Measurements from ENCODE around the gene EXOC3L1.

The EXOC3L1 gene

DNA sequence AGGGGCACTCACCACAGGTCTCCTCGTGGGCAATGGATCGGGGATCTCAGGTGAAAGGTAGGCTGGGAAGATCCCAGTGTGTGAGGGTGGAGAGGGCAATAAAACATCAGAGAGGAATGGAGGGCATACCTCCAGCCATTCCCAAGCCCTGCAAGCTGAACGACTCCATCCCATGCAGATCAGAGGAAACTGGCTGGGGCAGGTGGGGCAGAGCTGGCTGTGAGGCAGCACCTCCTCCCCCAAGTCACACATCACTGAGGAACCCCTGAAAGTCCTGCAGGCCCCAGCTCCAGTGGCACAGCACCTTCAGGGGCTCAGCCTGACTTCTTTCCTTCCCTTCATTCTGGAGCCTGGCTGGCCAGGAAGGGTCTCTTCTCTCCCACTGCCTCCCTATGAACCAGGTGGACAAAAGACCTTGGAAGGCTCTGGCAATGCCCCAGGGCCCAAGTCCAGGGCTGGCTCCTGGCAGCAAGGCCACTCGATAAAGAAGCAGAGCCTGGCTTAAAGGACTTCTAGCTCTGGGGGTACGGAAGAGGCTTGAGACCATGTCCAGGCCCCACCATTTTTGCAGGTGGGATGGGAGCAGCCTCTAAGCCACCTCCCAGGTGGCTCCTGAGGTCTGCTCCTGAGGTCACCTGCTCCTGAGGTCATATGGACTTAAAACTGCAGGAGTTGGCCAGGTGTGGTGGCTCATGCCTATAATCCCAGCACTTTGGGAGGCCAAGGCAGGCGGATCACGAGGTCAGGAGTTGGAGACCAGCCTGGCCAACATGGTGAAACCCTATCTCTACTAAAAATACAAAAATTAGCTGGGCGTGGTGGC lies 23.5 kb upstream of the EXOC3L1 start:
- no peak for DNase-seq

DNA sequence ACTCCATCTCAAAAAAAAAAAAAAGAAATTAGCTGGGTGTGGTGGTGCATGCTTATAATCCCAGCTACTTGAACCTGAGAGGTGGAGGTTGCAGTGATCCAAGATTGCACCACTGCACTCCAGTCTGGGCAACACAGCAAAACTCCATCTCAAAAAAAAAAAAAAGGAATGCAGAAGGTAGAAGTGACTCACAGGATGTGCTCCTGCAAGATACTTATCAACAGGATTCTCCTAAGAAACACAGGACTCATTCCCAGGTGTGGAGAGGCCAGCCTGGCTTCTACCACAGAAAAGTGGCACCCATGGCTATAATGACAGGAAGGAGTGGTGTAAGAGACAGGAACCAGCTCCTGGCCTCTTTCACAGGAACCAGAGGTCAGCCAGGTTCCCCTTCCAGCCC lies 22.8 kb upstream of the EXOC3L1 start:
- no peak for DNase-seq

DNA sequence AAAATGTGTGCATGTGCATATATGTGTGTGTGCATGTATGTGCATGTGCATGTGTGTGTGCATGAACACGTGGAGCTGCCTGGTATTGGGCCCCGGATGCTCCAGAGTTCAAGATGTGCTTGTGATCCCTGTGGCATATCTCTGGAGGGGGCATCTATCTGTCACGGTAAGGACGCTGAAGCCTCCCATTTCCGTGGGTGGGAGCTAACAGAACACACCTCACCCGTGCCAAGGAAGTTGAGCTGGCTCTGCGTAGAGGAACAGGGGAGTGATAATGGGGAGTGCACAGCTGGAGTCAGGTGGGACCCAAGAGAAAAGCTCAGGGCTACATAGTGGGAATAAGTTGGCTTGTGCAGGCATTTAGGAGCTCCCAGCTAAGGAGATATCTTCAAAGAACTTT lies 21.7 kb upstream of the EXOC3L1 start:
- no peak for DNase-seq

DNA sequence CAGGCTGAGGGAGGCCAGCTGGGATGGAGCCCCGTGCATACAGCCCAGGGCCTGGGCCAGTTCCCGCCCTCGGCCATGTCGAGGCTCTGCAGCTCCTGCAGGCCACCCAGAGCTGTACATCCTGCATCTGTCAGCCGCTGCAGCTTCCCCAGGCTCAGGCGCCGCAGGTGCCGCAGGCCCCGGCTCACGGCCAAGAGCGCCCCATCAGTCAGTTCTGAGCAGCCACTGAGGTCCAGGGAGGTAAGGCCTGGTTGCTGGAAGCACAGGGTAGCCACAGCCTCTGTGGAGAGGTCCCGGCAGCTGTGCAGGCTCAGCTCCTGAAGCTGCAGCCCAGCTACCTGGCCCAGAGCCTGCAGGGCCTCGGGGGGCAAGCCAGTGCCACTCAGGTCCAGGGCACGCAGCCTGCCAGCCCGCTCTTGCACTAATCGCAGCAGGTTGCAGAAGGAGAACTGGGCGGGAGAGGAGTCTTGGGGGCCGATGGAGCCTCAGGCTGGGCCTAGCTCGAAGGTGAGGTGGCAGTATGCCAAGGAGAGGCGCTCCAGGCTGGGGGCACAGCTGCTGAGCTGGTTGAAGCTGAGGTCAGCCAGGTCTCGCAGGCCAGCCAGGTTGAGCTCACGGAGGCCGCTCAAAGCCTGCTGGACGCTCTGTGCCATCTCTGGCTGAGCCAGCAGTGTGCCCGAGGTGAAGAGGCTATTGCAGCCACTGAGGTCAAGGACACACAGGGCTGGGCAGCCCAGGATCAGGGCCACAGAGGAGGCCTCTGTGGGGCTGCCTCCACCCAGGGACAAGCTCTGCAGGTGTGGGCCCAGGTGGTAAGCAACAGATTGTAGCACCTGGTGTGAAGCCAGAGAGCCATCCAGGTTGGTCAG lies 20.4 kb upstream of the EXOC3L1 start:
- no peak for DNase-seq

DNA sequence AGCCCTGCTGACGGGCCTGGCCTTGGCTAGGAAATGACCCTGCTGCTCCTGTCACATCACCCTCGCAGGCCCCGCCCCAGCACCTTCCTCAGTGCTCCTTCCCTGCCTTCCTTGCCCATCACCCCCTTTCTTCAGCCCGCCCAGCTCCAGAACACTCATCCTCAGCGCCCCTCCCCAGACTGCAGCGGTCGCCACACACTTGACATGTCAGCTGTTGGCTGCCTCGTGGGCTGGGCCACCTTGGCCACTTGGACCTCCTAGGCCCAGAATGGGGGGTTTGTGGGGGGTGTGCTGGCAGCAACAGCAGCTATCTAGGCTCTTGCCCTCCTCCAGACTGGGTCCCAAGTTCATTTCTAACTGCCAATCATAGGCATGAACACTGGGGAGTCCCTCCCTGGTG lies 19.6 kb upstream of the EXOC3L1 start:
- DNase-seq: no peak

DNA sequence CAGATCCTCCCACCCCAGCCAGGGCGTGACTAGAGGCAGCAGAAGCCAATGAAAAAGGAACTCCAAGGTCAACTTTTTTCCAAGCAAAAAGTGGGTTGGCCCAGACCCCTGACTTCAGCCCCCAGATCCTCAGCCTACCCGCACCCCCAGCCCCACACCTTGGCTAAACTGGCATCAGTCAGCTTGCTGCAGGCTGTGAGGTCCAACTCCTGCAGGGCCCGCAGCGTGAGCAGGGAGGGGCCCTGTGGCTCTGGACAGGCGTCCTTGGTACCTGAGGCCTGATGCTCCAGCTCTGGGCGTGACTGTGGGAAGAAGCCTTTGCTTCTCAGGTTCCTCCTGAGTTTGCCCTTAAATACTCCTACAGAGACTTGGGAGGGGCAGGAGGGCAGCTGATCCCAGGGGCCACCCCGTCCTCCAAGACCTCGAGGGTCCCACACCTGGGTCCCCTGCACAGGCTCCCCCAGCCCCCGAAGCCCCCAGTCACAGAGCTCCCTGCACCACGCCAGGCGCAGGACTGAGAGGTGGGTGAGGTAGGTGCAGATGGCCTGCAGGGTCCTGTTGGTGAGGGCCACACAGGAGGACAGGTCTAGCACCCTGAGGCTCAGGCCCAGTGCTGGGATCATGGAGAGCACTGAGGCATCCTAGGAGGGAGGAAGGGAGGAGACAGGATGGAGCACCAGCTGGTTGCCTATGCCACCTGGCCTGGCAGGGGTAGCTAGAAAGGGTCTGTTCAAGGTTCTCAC lies 18.4 kb upstream of the EXOC3L1 start:
- DNase-seq: no peak

DNA sequence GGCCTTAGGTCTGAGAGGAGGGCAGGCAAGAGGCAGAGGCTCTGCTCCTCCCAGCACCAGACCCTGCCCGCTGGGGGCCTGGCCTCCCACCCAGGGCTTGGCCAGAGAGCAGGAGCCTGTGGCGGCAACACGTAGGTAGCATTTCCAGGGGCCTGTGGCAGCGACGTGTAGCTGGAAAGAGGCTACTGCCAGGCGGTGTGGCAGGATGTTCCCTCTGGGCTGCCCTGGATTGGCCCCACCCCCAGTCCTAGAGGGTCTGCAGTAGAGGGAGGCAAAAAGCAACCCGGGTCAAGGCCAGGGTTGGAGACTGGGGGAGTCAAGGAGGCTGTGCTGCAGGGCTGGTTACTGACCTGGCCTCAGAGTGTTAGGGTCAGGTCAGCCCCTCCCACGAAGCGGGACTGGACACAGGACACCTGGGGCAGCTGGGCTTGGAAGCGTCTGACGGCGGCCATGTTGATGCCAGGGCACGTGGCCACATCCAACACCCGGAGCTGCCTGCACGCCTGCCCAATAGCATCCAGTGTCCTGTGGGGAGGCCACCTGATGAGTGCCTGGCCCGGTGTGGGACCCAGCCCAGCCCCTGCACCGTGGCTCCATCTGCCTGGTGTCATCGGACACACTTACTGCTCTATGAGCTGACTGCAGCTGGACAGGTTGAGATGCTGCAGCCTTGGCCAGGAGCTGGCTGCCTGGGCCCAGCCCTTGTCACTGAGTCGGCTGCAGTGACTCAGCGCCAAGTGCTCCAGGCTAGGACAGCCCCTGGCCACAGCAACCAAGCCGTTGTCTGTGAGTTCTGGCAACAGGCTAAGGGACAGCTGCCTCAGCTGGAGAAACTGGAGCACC lies 17.5 kb upstream of the EXOC3L1 start:
- no peak for DNase-seq

DNA sequence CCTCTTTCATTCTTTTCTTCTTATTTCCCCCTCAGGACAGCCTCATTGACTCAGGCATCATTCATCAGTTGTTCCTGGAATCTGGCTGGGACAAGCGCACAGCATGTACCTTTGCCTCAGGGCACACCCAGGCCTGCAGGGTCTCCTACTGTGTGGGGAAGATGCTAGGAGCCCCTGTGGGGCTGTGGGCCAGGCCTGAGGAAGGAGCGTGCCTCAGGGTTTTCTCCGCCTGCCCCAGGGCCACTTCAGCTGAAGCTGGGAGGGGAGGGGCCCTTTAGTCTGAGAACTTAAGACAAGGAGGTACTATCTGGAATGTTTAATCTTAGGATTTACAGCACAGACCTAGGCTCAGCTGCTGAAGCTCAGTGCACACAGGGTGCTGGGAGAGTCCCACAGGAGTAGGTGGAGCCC lies 16.9 kb upstream of the EXOC3L1 start:
- no peak for DNase-seq

DNA sequence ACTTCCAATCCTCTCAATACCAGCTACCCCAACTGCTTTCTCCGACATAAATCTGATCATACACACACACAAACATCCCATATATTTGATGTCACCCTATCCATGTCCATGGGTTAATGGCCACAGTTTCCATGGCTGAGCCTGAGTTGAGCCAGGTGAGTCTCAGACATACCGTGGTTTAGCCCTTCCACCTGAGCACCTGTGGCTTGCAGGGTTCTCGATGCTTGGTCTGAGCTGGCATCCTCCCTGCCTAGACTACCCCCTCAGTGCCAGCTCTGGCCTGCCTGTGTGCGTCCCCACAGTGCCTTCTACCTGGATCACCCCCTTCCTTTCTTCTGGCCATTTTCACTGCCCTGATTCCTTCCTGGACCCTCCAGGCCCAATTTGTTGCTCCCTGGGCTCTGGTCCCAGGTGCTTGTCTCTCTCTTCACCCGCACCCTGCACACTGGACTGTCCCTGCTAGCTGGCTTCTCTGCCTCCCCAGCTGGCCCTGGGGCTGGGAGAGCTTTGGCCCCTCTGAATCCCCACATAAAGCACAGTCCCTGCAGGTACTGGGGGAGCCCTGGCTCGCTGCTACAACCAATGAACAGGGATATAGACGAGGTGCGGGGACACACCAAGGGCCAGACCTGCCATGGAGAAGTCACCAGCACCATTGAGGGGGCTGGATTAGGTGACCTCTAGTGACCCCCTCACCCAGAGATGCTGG lies 16.3 kb upstream of the EXOC3L1 start:
- DNase-seq: no peak

DNA sequence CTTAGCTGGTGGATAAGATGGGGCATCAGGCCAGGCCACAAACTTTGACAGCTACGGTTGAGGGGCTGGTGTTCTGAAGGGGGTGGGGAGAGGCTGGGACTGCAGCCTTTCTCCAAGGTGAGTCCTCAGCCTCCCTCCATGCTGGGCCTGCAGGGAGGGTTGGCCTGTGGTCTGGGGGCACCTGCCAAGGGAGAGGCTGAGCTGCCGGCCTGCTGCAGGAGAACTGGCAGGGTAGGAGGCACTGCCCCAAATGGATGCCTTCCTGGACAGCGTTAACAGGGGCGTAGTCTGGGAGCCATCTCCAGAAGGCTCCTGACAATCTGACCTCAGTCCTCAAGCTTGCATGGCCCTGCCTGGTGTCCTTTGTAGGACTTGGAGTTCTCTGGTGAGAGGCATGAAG lies 14.1 kb upstream of the EXOC3L1 start:
- no peak for DNase-seq

DNA sequence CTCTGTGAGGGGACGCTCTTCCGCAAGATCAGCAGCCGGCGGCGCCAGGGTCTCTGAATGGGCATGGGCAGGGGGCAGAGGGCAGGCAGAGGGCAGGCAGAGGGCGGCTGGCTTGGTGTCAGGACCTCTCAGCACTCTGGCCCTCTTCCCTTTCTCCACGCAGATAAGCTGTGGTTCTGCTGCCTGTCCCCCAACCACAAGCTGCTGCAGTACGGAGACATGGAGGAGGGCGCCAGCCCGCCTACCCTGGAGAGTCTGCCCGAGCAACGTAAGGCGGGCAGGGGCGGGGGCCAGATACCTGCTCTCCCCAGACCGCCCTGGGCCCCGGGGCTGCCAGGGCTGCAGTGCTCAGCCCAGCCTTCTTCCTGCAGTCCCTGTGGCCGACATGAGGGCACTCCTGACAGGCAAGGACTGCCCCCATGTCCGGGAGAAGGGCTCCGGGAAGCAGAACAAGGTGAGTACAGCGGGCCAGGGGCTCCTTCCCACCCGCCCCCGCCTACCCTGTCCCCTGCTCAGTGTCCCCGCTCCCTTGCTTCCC lies 13.1 kb upstream of the EXOC3L1 start:
- DNase-seq: no peak

DNA sequence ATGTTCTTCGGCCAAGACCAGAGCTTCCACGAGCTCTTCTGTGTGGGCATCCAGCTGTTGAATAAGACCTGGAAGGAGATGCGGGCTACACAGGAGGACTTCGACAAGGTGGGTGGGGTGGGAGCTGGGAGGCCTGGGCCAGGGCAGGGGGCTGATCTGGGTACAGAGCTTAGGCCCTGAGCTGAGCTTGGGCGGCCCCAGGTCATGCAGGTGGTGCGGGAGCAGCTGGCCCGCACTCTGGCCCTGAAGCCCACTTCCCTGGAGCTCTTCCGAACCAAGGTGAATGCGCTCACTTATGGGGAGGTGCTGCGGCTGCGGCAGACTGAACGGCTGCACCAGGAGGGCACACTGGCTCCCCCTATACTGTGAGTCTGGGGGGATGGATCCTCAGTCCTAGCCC lies 12.5 kb upstream of the EXOC3L1 start:
- DNase-seq: no peak

DNA sequence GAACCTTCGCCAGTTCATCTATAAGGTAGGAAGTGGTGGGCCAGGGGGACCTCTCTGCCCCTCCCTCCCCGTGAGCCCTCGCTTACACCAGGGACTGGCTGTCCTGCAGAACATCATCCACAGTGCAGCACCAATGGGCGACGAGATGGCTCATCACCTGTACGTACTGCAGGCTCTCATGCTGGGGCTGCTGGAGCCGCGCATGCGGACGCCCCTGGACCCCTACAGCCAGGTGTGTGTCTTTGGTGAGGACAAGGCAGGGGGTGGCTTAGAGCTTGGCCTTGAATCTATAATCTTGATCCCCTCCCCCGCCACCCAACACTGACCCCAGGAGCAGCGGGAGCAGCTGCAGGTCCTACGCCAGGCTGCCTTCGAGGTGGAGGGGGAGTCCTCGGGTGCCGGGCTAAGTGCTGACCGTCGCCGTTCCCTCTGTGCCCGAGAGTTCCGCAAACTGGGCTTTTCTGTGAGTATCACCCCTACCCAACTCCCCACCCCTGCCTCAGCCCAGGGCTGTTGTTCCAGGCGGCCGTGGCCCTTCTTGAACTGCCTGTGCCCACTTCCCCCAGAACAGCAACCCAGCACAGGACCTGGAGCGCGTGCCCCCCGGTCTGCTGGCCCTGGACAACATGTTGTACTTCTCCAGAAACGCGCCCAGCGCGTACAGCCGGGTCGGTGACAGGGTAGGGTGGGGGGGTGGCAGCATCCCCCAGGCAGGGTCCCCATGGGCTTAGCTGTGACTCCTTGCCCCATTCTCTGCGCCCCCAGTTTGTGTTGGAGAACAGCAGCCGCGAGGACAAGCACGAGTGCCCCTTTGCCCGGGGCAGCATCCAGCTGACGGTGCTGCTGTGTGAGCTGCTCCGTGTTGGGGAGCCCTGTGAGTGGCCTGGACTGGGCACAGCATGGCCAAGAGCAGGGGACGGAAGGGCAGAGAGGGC lies 11.7 kb upstream of the EXOC3L1 start:
- no peak for DNase-seq

DNA sequence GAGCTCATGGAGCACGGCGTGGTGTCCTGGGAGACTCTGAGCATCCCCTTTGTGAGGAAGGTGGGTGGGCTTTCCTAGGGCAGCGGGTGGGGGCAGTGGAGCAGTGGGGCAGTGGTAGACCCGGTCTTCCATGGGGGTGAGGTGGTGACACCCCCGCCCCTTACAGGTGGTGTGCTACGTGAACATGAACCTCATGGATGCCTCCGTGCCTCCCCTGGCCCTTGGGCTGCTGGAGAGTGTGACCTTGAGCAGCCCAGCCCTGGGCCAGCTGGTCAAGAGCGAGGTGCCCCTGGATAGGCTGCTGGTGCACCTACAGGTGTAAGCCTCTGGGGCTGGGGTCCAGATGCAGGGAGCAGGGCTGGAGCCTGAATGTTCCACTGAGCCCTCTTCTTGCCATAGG lies 10.6 kb upstream of the EXOC3L1 start:
- no peak for DNase-seq

DNA sequence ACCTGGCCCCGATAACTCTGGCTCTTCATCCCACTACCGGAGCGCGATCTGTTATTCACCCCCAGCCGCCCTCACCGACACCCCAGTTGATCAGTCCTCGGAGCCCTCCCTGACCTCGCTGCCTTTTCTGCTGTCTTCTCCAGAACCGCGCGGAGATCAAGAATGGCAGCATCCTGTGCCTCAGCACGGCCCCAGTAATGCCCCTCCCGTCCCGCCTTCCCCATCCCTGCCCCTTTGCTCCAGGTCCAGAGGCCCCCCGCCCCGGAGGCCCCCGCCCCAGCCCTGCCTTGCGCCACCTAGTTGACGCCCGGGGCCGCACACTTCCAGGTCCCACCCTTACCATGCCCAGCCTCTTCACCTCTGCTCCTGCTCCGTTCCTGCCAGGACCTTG lies 9.9 kb upstream of the EXOC3L1 start:
- DNase-seq: no peak

DNA sequence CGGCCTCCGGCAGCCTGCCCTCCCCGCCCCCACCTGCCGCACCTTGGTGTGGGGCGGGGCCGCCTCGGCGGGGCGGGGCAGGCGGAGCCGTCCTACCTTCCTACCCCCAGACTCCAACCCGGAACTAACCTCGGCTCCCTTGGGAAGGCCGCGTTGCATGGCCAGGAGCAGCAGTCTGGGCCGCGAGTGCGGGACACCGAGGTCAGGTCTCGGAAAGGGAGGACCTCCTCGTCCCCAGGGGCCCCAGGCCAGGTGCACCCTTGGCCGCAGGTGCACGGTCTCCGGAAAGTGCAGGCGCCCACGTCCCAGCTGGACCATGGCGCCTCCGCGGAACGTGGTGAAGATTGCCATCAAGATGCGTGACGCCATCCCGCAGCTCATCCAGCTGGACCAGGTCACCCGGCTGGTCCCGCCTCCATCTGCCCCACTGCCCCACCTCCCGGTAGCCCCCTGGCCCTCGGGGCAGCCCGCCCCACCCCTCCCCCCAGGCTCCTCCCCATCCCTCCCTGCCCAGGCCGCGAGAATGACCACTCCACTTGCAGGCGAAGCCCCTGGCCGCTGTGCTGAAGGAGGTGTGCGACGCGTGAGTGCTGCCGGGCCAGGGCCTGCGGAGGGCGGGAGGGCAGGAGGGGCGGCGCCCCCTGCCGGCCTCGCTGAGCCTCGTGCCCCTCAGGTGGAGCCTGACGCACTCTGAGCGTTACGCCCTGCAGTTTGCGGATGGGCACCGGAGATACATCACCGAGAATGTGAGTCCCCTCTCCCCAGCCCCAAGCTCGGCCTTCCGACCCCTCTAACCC lies 9.3 kb upstream of the EXOC3L1 start, which contains the start of gene ELMO3:
ELMO3 (plus strand) TSS at position 121 of the 797 bp plus-strand sequence; CDS start at position 317, 196 bp downstream.
- no peak for DNase-seq

DNA sequence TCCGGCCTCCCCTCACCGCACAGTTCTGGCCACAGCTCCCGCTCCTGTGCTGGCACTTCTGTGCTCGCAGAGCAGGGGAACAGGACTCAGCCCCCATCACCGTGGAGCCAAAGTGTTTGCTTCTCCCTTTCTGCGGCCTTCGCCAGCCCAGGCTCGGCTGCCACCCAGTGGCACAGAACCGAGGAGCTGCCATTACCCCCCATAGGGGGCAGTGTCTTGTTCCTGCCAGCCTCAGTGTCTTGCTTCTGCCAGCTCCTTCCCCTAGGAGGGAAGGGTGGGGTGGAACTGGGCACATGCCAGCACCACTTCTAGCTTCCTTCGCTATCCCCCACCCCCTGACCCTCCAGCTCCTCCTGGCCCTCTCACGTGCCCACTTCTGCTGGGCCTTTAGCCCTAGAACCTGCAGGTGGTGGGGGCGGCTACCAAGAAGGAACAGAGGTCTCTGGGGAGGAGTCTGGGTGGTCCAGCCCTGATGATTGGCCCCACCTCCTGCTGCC lies 8.3 kb upstream of the EXOC3L1 start:
- no peak for DNase-seq

DNA sequence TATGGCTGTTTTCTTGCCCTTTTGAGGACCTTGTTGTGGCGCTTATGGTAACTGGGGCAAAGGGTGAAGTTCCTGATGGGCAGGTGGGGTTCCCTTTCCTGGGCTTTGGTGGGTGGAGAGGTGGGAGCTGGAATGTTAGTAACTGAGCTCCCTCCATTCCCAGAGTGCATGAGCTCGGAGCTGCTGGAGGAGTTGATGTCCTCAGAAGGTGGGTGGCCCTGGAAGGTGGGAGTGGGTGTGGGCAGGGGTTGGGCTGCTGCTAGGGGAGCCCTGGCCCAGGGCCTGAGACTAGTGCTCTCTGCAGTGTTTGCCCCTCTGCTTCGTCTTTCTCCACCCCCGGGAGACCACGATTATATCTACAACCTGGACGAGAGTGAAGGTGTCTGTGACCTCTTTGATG lies 7.8 kb upstream of the EXOC3L1 start:
- DNase-seq: no peak

DNA sequence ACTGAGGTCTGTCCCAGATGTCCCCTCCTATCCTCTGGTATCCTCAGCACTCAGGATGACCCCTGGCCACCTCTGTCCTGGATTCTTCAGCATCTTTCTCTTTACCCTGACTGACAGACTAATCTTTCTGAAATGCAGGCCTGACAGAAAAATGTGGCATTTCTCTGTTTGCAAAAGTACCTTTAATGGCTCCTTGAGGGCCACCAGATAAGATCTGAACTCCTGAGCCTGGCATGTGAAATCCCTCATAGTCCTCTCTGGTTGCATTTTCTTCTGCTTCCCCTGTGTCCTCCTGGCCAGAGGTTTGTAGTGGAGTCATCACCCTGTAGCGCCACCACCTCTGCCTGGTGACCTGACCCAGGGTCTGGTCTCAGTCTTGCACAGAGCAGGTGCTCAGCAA lies 6.9 kb upstream of the EXOC3L1 start:
- no peak for DNase-seq

Data from activated T-cell treated with anti-CD3 and anti-CD28 coated beads for 4 hours (primary cell).